HEK293 (cell line): ENCODE results near the gene LDLRAD3.

ENCODE experiments used
- EGR2 ChIP-seq: fragments of 450-650 bp; formaldehyde crosslinking; IDR thresholded peaks from 2 replicates; pipeline ENCODE4 v1.5.1; 2016; ENCODE audit warnings: low read depth, missing biosample characterization, missing genetic modification characterization
- KLF1 ChIP-seq: fragments of 450-650 bp; formaldehyde crosslinking; IDR thresholded peaks from 2 replicates; pipeline ENCODE4 v1.5.1; 2016; ENCODE audit warnings: missing biosample characterization, missing genetic modification characterization
- ZBTB1 ChIP-seq: fragments of 450-650 bp; formaldehyde crosslinking; IDR thresholded peaks from 2 replicates; pipeline ENCODE4 v1.5.1; 2016; ENCODE audit warnings: missing biosample characterization, missing genetic modification characterization
- ZFP69B ChIP-seq: fragments of 450-650 bp; formaldehyde crosslinking; IDR thresholded peaks from 2 replicates; pipeline ENCODE4 v1.5.1; 2016; ENCODE audit warnings: missing biosample characterization, missing genetic modification characterization
- ZNF10 ChIP-seq: fragments of 450-650 bp; formaldehyde crosslinking; IDR thresholded peaks from 2 replicates; pipeline ENCODE4 v1.5.1; 2017; ENCODE audit warnings: missing biosample characterization, missing genetic modification characterization
- ZNF114 ChIP-seq: fragments of 450-650 bp; formaldehyde crosslinking; IDR thresholded peaks from 2 replicates; pipeline ENCODE4 v1.5.0; 2017; ENCODE audit warnings: missing biosample characterization, missing genetic modification characterization
- ZNF140 ChIP-seq: fragments of 450-650 bp; formaldehyde crosslinking; IDR thresholded peaks from 2 replicates; pipeline ENCODE4 v1.5.1; 2016; ENCODE audit warnings: missing biosample characterization, missing genetic modification characterization
- ZNF175 ChIP-seq: fragments of 450-650 bp; formaldehyde crosslinking; IDR thresholded peaks from 2 replicates; pipeline ENCODE4 v1.5.1; 2016; ENCODE audit warnings: missing biosample characterization, missing genetic modification characterization
- ZNF302 ChIP-seq: fragments of 450-650 bp; formaldehyde crosslinking; IDR thresholded peaks from 2 replicates; pipeline ENCODE4 v1.5.1; 2016; ENCODE audit warnings: missing biosample characterization, missing genetic modification characterization, low read depth
- ZNF404 ChIP-seq: fragments of 450-650 bp; formaldehyde crosslinking; IDR thresholded peaks from 2 replicates; pipeline ENCODE4 v1.5.1; 2017; ENCODE audit warnings: missing biosample characterization, missing genetic modification characterization
- ZNF433 ChIP-seq: fragments of 450-650 bp; formaldehyde crosslinking; IDR thresholded peaks from 2 replicates; pipeline ENCODE4 v1.5.1; 2016; ENCODE audit warnings: missing biosample characterization, missing genetic modification characterization, low read depth
- ZNF501 ChIP-seq: fragments of 450-650 bp; formaldehyde crosslinking; IDR thresholded peaks from 2 replicates; pipeline ENCODE4 v1.5.1; 2016; ENCODE audit warnings: missing biosample characterization, missing genetic modification characterization
- ZNF596 ChIP-seq: fragments of 450-650 bp; IDR thresholded peaks from 2 replicates; pipeline ENCODE4 v1.5.0; 2018; ENCODE audit warnings: missing biosample characterization, mild to moderate bottlenecking, missing genetic modification characterization, moderate library complexity
- ZNF658 ChIP-seq: fragments of 450-650 bp; formaldehyde crosslinking; IDR thresholded peaks from 2 replicates; pipeline ENCODE4; 2016; ENCODE audit warnings: missing biosample characterization, missing genetic modification characterization
- ZSCAN30 ChIP-seq: fragments of 450-650 bp; IDR thresholded peaks from 2 replicates; pipeline ENCODE4 v1.5.1; 2018; ENCODE audit warnings: missing biosample characterization, mild to moderate bottlenecking, missing genetic modification characterization, moderate library complexity
- TF ChIP-seq, protein P1 (sequence below): fragments of 450-650 bp; formaldehyde crosslinking; IDR thresholded peaks from 2 replicates; pipeline ENCODE4 v1.5.1; 2017; ENCODE audit warnings: missing biosample characterization, missing genetic modification characterization
- TF ChIP-seq, protein P2 (sequence below): fragments of 450-650 bp; formaldehyde crosslinking; conservative IDR thresholded peaks from 2 replicates; pipeline ENCODE4 v1.5.1; 2016; ENCODE audit warnings: low read depth, missing biosample characterization, missing genetic modification characterization
- TF ChIP-seq, protein P3 (sequence below): fragments of 450-650 bp; formaldehyde crosslinking; IDR thresholded peaks from 2 replicates; pipeline ENCODE4 v1.5.1; 2017; ENCODE audit warnings: missing biosample characterization, missing genetic modification characterization
- TF ChIP-seq, protein P4 (sequence below): fragments of 450-650 bp; formaldehyde crosslinking; IDR thresholded peaks from 2 replicates; pipeline ENCODE4 v1.5.1; 2016; ENCODE audit warnings: missing biosample characterization, missing genetic modification characterization, borderline replicate concordance
- TF ChIP-seq, protein P5 (sequence below): fragments of 450-650 bp; IDR thresholded peaks from 2 replicates; pipeline ENCODE4 v1.5.1; 2018; ENCODE audit warnings: missing biosample characterization, missing genetic modification characterization
- TF ChIP-seq, protein P6 (sequence below): fragments of 450-650 bp; formaldehyde crosslinking; IDR thresholded peaks from 2 replicates; pipeline ENCODE4 v1.5.1; 2016; ENCODE audit warnings: missing biosample characterization, missing genetic modification characterization

The LDLRAD3 gene

DNA sequence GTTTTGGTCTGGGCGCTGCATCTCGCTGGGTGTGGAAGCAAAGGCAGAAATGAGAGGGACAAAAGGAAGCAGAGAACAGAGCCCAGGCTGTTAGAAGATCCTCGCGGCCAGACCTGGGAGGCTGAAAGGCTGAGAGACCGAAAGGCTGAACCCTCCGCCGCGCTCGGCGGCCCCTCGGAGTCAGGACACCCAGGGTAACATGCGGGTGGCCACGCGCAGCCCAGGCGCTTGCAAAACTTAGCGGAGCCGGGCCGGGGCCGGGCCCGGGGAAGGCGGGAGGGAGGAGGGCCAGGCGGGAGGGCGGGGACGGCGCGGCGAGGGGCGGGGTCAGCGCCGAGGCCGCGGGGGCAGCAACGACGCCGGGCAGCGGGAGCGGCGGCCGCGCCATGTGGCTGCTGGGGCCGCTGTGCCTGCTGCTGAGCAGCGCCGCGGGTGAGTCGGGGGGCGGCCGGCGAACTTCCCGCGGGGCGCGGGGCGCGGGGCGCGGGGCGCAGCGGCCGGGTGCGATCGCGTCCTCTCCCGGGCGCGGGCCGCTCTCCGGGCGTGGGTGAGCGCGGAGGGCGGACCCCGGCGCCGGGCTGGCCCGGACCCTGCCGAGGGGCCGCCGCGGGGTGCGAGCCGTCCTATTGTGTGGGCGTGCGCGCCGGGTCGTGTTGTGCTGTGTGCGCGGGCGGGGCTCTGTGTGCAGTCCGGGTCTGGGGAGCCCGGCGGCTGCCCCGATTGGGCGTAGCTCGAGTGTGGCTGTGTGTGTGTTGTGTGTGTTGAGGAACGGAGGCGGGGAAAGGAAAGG lies at the start of gene LDLRAD3 (continued):
- TF ChIP-seq, protein P1, sequence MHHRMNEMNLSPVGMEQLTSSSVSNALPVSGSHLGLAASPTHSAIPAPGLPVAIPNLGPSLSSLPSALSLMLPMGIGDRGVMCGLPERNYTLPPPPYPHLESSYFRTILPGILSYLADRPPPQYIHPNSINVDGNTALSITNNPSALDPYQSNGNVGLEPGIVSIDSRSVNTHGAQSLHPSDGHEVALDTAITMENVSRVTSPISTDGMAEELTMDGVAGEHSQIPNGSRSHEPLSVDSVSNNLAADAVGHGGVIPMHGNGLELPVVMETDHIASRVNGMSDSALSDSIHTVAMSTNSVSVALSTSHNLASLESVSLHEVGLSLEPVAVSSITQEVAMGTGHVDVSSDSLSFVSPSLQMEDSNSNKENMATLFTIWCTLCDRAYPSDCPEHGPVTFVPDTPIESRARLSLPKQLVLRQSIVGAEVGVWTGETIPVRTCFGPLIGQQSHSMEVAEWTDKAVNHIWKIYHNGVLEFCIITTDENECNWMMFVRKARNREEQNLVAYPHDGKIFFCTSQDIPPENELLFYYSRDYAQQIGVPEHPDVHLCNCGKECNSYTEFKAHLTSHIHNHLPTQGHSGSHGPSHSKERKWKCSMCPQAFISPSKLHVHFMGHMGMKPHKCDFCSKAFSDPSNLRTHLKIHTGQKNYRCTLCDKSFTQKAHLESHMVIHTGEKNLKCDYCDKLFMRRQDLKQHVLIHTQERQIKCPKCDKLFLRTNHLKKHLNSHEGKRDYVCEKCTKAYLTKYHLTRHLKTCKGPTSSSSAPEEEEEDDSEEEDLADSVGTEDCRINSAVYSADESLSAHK (tag by site-specific recombination): no peak
- no peak for TF ChIP-seq ZNF114 (tag by site-specific recombination)
- TF ChIP-seq ZFP69B (tag by site-specific recombination): no peak
- TF ChIP-seq ZNF175 (tag by site-specific recombination): no peak
- no peak for TF ChIP-seq ZBTB1 (tag by site-specific recombination)
- no peak for TF ChIP-seq ZNF140
- no peak for TF ChIP-seq ZNF501
- TF ChIP-seq, protein P2, sequence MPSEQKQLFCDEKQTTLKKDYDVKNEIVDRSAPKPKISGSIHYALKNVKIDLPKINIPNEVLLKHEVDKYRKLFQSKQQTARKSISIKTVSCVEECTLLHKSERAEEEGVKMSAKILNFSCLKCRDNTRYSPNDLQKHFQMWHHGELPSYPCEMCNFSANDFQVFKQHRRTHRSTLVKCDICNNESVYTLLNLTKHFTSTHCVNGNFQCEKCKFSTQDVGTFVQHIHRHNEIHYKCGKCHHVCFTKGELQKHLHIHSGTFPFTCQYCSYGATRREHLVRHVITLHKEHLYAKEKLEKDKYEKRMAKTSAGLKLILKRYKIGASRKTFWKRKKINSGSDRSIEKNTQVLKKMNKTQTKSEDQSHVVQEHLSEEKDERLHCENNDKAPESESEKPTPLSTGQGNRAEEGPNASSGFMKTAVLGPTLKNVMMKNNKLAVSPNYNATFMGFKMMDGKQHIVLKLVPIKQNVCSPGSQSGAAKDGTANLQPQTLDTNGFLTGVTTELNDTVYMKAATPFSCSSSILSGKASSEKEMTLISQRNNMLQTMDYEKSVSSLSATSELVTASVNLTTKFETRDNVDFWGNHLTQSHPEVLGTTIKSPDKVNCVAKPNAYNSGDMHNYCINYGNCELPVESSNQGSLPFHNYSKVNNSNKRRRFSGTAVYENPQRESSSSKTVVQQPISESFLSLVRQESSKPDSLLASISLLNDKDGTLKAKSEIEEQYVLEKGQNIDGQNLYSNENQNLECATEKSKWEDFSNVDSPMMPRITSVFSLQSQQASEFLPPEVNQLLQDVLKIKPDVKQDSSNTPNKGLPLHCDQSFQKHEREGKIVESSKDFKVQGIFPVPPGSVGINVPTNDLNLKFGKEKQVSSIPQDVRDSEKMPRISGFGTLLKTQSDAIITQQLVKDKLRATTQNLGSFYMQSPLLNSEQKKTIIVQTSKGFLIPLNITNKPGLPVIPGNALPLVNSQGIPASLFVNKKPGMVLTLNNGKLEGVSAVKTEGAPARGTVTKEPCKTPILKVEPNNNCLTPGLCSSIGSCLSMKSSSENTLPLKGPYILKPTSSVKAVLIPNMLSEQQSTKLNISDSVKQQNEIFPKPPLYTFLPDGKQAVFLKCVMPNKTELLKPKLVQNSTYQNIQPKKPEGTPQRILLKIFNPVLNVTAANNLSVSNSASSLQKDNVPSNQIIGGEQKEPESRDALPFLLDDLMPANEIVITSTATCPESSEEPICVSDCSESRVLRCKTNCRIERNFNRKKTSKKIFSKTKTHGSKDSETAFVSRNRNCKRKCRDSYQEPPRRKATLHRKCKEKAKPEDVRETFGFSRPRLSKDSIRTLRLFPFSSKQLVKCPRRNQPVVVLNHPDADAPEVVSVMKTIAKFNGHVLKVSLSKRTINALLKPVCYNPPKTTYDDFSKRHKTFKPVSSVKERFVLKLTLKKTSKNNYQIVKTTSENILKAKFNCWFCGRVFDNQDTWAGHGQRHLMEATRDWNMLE: no peak
- TF ChIP-seq ZNF404 (tag by site-specific recombination): no peak
- TF ChIP-seq ZNF596 (tag by site-specific recombination): no peak
- TF ChIP-seq, protein P3, sequence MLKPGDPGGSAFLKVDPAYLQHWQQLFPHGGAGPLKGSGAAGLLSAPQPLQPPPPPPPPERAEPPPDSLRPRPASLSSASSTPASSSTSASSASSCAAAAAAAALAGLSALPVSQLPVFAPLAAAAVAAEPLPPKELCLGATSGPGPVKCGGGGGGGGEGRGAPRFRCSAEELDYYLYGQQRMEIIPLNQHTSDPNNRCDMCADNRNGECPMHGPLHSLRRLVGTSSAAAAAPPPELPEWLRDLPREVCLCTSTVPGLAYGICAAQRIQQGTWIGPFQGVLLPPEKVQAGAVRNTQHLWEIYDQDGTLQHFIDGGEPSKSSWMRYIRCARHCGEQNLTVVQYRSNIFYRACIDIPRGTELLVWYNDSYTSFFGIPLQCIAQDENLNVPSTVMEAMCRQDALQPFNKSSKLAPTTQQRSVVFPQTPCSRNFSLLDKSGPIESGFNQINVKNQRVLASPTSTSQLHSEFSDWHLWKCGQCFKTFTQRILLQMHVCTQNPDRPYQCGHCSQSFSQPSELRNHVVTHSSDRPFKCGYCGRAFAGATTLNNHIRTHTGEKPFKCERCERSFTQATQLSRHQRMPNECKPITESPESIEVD (tag by site-specific recombination): no peak
- peak; percentile 70 for TF ChIP-seq KLF1 (tag by site-specific recombination)
- TF ChIP-seq, protein P4, sequence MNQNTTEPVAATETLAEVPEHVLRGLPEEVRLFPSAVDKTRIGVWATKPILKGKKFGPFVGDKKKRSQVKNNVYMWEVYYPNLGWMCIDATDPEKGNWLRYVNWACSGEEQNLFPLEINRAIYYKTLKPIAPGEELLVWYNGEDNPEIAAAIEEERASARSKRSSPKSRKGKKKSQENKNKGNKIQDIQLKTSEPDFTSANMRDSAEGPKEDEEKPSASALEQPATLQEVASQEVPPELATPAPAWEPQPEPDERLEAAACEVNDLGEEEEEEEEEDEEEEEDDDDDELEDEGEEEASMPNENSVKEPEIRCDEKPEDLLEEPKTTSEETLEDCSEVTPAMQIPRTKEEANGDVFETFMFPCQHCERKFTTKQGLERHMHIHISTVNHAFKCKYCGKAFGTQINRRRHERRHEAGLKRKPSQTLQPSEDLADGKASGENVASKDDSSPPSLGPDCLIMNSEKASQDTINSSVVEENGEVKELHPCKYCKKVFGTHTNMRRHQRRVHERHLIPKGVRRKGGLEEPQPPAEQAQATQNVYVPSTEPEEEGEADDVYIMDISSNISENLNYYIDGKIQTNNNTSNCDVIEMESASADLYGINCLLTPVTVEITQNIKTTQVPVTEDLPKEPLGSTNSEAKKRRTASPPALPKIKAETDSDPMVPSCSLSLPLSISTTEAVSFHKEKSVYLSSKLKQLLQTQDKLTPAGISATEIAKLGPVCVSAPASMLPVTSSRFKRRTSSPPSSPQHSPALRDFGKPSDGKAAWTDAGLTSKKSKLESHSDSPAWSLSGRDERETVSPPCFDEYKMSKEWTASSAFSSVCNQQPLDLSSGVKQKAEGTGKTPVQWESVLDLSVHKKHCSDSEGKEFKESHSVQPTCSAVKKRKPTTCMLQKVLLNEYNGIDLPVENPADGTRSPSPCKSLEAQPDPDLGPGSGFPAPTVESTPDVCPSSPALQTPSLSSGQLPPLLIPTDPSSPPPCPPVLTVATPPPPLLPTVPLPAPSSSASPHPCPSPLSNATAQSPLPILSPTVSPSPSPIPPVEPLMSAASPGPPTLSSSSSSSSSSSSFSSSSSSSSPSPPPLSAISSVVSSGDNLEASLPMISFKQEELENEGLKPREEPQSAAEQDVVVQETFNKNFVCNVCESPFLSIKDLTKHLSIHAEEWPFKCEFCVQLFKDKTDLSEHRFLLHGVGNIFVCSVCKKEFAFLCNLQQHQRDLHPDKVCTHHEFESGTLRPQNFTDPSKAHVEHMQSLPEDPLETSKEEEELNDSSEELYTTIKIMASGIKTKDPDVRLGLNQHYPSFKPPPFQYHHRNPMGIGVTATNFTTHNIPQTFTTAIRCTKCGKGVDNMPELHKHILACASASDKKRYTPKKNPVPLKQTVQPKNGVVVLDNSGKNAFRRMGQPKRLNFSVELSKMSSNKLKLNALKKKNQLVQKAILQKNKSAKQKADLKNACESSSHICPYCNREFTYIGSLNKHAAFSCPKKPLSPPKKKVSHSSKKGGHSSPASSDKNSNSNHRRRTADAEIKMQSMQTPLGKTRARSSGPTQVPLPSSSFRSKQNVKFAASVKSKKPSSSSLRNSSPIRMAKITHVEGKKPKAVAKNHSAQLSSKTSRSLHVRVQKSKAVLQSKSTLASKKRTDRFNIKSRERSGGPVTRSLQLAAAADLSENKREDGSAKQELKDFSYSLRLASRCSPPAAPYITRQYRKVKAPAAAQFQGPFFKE (tag by site-specific recombination): no peak
- TF ChIP-seq ZNF10 (tag by site-specific recombination): no peak
- TF ChIP-seq, protein P5, sequence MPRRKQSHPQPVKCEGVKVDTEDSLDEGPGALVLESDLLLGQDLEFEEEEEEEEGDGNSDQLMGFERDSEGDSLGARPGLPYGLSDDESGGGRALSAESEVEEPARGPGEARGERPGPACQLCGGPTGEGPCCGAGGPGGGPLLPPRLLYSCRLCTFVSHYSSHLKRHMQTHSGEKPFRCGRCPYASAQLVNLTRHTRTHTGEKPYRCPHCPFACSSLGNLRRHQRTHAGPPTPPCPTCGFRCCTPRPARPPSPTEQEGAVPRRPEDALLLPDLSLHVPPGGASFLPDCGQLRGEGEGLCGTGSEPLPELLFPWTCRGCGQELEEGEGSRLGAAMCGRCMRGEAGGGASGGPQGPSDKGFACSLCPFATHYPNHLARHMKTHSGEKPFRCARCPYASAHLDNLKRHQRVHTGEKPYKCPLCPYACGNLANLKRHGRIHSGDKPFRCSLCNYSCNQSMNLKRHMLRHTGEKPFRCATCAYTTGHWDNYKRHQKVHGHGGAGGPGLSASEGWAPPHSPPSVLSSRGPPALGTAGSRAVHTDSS: no peak
- TF ChIP-seq EGR2: peak; percentile 86
- no peak for TF ChIP-seq ZNF433 (tag by site-specific recombination)
- no peak for TF ChIP-seq ZNF658 (tag by site-specific recombination)
- TF ChIP-seq ZNF302: no peak
- TF ChIP-seq, protein P6, sequence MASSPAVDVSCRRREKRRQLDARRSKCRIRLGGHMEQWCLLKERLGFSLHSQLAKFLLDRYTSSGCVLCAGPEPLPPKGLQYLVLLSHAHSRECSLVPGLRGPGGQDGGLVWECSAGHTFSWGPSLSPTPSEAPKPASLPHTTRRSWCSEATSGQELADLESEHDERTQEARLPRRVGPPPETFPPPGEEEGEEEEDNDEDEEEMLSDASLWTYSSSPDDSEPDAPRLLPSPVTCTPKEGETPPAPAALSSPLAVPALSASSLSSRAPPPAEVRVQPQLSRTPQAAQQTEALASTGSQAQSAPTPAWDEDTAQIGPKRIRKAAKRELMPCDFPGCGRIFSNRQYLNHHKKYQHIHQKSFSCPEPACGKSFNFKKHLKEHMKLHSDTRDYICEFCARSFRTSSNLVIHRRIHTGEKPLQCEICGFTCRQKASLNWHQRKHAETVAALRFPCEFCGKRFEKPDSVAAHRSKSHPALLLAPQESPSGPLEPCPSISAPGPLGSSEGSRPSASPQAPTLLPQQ (tag by site-specific recombination): peak; percentile 35; the same call in 1 of the 2 replicates
- no peak for TF ChIP-seq ZSCAN30 (tag by site-specific recombination)
